Naive B cell (primary cell): ENCODE results near the gene POTEI. TPM values are rescaled to one million over a fixed set of nuclear protein-coding genes. Genes with fewer than 3 reads are reported as not detected.
A peak's percentile ranks its signal among the peaks of the same experiment; 100 is the strongest.
"Not testable (repeated sequence)": the region's sequence is repeated elsewhere in the genome, so short reads cannot be mapped to it uniquely, and the experiment has no call there.

Experiments
- ATAC-seq, 2 donors: fragments of 150-1000 bp; cut with Tn5 transposase; 2 replicates each; pipeline ENCODE4 v1.10.0; 2021; ENCODE audit warnings: low read depth in 2 of 2, mild to moderate bottlenecking in 2 of 2, moderate library complexity in 2 of 2
- DNase-seq: peaks from one replicate; pipeline ENCODE4 v3.0.0; 2022
- H3K27ac Mint-ChIP-seq, 6 donors: one replicate each; pipeline ENCODE4 v1.8.0; 2020 to 2022; ENCODE audit warnings: mild to moderate bottlenecking in 6 of 6, mixed read lengths in 6 of 6, moderate library complexity in 5 of 6, inconsistent platforms in 2 of 6
- H3K27me3 Mint-ChIP-seq, 3 donors: one replicate each; pipeline ENCODE4 v1.8.0; 2021 to 2022; ENCODE audit warnings: mixed read lengths in 3 of 3, mild to moderate bottlenecking in 1 of 3
- H3K36me3 Mint-ChIP-seq, 2 donors: one replicate each; pipeline ENCODE4 v1.8.0; 2020 to 2022; ENCODE audit warnings: mixed read lengths in 2 of 2, inconsistent platforms in 1 of 2, mild to moderate bottlenecking in 1 of 2
- H3K4me1 Mint-ChIP-seq, 3 donors: one replicate each; pipeline ENCODE4 v1.8.0; 2020 to 2022; ENCODE audit warnings: mixed read lengths in 3 of 3, inconsistent platforms in 1 of 3, mild to moderate bottlenecking in 1 of 3, moderate library complexity in 1 of 3
- H3K4me3 Mint-ChIP-seq, 8 donors: one replicate each; pipeline ENCODE4 v1.8.0; 2020 to 2022; ENCODE audit warnings: mild to moderate bottlenecking in 8 of 8, mixed read lengths in 8 of 8, moderate library complexity in 8 of 8, inconsistent platforms in 2 of 8
- H3K9me3 Mint-ChIP-seq, 7 donors: one replicate each; pipeline ENCODE4 v1.8.0; 2020 to 2022; ENCODE audit warnings: mixed read lengths in 7 of 7, mild to moderate bottlenecking in 5 of 7, inconsistent platforms in 2 of 7, moderate library complexity in 1 of 7
- polyA plus RNA-seq, 6 donors: library from polyadenylated mRNA; unstranded; fragments of 300-500 nt; fragmentation: Illumina TruSeq; gene quantifications; one replicate each; pipeline ENCODE4 v1.2.3, GENCODE V29; 2021; ENCODE audit warnings: low read depth in 6 of 6

Gene POTEI
- polyA plus RNA-seq, 6 donors from 2014 or later, result not detected

GRCh38 chr2:130527365-130527967 lies 18.3 kb upstream of the POTEI start:
- DNase-seq, H3K36me3 Mint-ChIP-seq, ATAC-seq, H3K4me3 Mint-ChIP-seq, H3K4me1 Mint-ChIP-seq, H3K27ac Mint-ChIP-seq, H3K9me3 Mint-ChIP-seq, H3K27me3 Mint-ChIP-seq: not testable (repeated sequence)

DNA sequence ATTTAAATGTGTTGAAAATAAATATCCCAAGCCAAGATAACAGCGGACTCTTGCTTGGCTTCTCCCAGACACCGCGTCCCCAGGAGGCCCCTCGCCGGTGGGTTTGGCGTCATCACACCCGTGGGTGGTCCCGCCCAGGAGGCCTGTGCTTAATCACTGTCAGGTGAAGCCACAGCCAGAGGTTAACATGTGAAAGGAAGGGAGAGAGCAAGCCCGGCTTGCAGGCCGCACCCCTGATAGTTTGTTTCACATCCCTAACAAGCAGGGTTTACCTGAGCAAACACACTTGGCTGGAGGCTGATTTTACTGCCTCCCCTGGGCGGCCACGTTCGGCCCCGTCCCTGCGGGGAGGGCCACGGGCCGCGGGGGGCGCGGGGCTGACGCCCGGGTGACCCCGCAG lies 13.3 kb upstream of the POTEI start:
- not testable (repeated sequence) for H3K27ac Mint-ChIP-seq, H3K36me3 Mint-ChIP-seq, H3K4me1 Mint-ChIP-seq, ATAC-seq, H3K4me3 Mint-ChIP-seq, DNase-seq, H3K27me3 Mint-ChIP-seq, H3K9me3 Mint-ChIP-seq

DNA sequence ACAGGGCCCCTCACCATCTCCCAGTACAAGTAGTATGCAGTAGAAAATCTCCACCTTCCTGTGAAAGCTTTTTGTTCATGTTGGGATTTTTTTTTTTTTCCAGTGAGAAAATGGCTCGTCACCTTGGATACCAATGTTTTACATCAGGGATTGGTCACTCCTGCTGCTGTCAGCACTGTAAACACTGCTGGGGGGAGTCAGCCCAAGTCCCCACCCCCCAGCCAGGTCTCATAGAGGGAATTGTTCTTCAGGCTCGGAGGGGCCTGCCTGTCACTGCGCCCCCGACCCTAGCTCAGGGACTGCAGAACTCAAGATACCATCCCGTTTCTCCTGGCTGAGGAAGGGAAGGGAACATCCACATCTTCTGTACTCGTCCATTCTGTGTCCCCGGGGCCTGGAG lies 11.9 kb upstream of the POTEI start, which contains the start of gene CFC1B:
CFC1B (plus strand) TSS at position 231 of the 400 bp plus-strand sequence. CDS start 263 bp downstream, outside the sequence.
- not testable (repeated sequence) for H3K4me3 Mint-ChIP-seq, H3K9me3 Mint-ChIP-seq, H3K4me1 Mint-ChIP-seq, ATAC-seq, DNase-seq, H3K27ac Mint-ChIP-seq, H3K36me3 Mint-ChIP-seq, H3K27me3 Mint-ChIP-seq

- not testable (repeated sequence) for H3K4me3 Mint-ChIP-seq, H3K9me3 Mint-ChIP-seq, H3K27ac Mint-ChIP-seq, ATAC-seq, H3K36me3 Mint-ChIP-seq, DNase-seq, H3K4me1 Mint-ChIP-seq, H3K27me3 Mint-ChIP-seq
These were observed 9.5 kb upstream of the POTEI start for GRCh38 chr2:130518516-130519106.

- H3K27me3 Mint-ChIP-seq, H3K27ac Mint-ChIP-seq, H3K9me3 Mint-ChIP-seq, DNase-seq, H3K4me1 Mint-ChIP-seq, H3K36me3 Mint-ChIP-seq, H3K4me3 Mint-ChIP-seq, ATAC-seq: not testable (repeated sequence)
These were observed 2.8 kb upstream of the POTEI start for GRCh38 chr2:130511747-130512451.

DNA sequence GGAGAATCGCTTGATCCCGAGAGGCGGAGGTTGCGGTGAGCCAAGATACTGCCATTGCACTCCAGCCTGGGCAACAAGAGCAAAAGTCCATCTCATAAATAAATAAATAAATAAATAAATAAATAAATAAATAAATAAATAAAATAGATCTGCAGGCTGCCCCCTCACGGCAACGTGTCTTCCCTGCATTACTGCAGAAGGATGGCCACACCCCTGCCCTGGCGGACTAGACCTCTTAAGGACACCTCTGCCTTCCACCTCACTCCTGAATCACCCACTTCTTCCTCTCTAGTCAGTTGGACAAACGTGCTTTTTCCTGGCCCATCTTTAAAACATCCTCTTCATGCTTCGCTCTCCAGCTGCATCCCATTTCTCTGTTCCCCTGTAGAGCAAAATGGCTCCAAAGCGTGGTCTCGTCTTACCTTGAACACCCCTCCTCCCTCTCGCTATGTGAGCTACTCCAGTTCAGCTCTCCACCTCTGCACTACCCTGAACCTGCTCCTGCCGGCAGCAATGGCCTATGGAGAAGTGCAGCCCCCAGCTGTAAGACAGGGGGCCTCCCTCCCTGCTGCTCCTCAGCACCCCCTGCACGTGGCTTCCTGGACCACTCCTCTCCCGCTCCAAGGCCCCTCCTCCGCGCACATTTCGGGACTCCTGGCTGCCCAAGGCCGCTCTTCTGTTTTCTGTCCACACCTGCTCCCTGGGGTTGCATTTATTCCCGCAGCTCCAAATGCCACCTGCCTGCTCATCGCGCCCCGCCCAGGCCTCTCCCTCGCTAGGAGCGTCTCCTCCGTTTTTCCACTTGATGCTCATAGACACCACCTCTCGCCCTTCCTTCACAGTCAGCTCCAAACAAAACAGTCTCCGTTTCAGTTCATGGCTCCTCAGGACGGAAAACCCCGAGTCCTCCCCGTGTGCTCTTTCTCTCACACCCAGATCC lies 1.9 kb upstream of the POTEI start:
- not testable (repeated sequence) for H3K4me3 Mint-ChIP-seq, H3K4me1 Mint-ChIP-seq, H3K27ac Mint-ChIP-seq, H3K36me3 Mint-ChIP-seq, DNase-seq, ATAC-seq, H3K27me3 Mint-ChIP-seq, H3K9me3 Mint-ChIP-seq

GRCh38 chr2:130491073-130491472 lies 18.1 kb downstream of the POTEI start:
- not testable (repeated sequence) for H3K27ac Mint-ChIP-seq, H3K4me1 Mint-ChIP-seq, H3K9me3 Mint-ChIP-seq, H3K36me3 Mint-ChIP-seq, H3K27me3 Mint-ChIP-seq, DNase-seq, H3K4me3 Mint-ChIP-seq, ATAC-seq

- DNase-seq, H3K4me3 Mint-ChIP-seq, ATAC-seq, H3K9me3 Mint-ChIP-seq, H3K4me1 Mint-ChIP-seq, H3K27ac Mint-ChIP-seq, H3K36me3 Mint-ChIP-seq, H3K27me3 Mint-ChIP-seq: not testable (repeated sequence)
These were observed 53.7 kb downstream of the POTEI start for GRCh38 chr2:130455413-130455812.

GRCh38 chr2:130454712-130455083 lies 54.4 kb downstream of the POTEI start:
- peak overlapping the region in 1 of 8 donors; percentile 55 for H3K4me3 Mint-ChIP-seq
- H3K36me3 Mint-ChIP-seq, H3K4me1 Mint-ChIP-seq, ATAC-seq, H3K9me3 Mint-ChIP-seq, H3K27me3 Mint-ChIP-seq, H3K27ac Mint-ChIP-seq, DNase-seq: not testable (repeated sequence)

DNA sequence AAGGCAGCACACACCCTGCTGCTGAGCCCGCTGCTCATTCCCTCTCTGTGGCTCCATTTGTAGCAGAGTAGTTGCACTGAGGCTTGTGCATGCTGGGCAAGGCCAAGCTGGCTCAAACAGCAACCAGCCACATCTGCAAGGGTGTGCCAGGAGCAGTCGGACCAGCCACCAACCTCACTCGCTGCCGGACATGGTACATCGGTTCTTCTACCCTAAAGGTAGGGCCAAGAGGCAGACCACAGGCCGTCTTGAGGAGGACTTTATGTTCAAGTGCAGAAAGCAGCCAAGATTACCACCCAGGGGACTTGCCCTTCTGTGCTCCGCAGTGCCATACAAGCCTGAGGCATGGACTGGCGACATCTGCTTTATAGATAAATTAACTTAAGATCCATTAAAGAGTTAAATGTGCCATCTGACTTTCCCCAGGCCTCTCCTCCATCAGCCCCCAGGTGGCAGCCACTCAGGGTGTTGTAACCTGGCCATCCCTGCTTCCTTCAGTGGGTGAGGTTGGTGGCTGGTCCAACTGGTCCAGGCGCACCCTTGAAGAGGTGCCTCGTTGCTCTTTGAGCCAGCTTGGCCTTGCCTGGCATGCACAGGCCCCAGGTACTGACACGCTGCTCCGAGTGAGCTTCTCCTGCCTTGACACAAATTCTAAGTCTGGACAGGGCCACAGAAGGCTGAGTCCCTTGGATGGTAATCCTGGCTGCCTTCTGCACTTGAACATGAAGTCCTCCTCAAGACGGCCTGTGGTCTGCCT lies 55.0 kb downstream of the POTEI start:
- not testable (repeated sequence) for H3K27ac Mint-ChIP-seq, DNase-seq

GRCh38 chr2:130452897-130453296 lies 56.2 kb downstream of the POTEI start:
- DNase-seq, H3K27me3 Mint-ChIP-seq, H3K9me3 Mint-ChIP-seq, ATAC-seq, H3K36me3 Mint-ChIP-seq, H3K4me3 Mint-ChIP-seq, H3K27ac Mint-ChIP-seq, H3K4me1 Mint-ChIP-seq: not testable (repeated sequence)

More for the DNA sequence above, 55.0 kb downstream of the POTEI start:
- H3K36me3 Mint-ChIP-seq, ATAC-seq, H3K27me3 Mint-ChIP-seq, H3K9me3 Mint-ChIP-seq, H3K4me1 Mint-ChIP-seq, H3K4me3 Mint-ChIP-seq: not testable (repeated sequence)

DNA sequence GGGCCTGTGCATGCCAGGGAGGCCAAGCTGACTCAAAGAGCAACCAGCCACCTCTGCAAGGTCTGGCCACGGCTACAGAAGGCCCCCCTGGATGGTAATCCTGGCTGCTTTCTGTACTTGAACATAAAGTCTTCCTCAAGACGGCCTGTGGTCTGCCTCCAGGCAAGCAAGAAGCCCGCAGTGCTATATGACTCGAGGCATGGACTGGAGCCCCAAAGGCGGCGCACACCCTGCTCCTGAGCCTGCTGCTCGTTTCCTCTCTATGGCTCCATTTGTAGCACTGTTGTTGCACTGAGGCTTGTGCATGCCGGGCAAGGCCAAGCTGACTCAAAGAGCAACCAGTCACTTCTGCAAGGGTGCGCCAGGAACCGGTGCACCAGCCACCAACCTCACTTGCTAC lies 57.3 kb downstream of the POTEI start:
- H3K27me3 Mint-ChIP-seq, H3K36me3 Mint-ChIP-seq, DNase-seq, H3K9me3 Mint-ChIP-seq, H3K4me3 Mint-ChIP-seq, H3K27ac Mint-ChIP-seq, H3K4me1 Mint-ChIP-seq, ATAC-seq: not testable (repeated sequence)

DNA sequence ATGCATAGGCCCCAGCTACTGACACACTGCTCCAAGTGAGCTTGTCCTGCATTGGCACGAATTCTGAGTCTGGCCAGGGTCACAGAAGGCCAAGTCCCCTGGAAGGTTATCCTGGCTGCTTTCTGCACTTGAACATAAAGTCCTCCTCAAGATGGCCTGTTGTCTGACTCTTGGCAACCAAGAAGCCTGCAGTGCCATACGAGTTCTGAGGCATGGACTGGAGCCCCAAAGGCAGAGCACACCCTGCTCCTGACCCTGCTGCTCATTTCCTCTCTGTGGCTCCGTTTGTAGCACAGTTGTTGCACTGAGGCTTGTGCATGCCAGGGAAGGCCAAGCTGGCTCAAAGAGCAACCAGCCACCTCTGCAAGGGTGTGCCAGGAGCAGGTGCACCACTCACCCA lies 57.9 kb downstream of the POTEI start:
- not testable (repeated sequence) for H3K36me3 Mint-ChIP-seq, ATAC-seq, DNase-seq, H3K27me3 Mint-ChIP-seq, H3K4me1 Mint-ChIP-seq, H3K4me3 Mint-ChIP-seq, H3K9me3 Mint-ChIP-seq
- peak overlapping the region in 1 of 6 donors; percentile 38 for H3K27ac Mint-ChIP-seq
